ENCODE results near the gene DBT. TPM values are rescaled to one million over a fixed set of nuclear protein-coding genes. Genes with fewer than 3 reads are reported as not detected.
"Not testable (repeated sequence)": the region's sequence is repeated elsewhere in the genome, so short reads cannot be mapped to it uniquely, and the experiment has no call there.

The DBT gene
- total RNA-seq, 6 experiments from 2014 or later = 5.1 to 32.5 (median 18.2) TPM

GRCh38 chr1:100246738-100247137 lies 2.9 kb downstream of the DBT start:
- DNase-seq (no peak), ATAC-seq (no peak)
- H3K9me3 ChIP-seq = no peaks in the 10 kb centered on the region
- intact Hi-C loops (cut with DNase I) = no loop called here
- H3K4me1 ChIP-seq = peaks cover 0 to 15% (median 0%) of the 10 kb centered on the region in 4 donors
- no peaks in the 10 kb centered on the region for H3K36me3 ChIP-seq
- 83% methylated on average over 4 of the region's 4 CpGs for WGBS (ENCODE audit: insufficient coverage, low coverage, low lambda C conversion rate, missing lambda C conversion rate)
- no peak overlapping the region for H3K27ac ChIP-seq
- no peaks in the 10 kb centered on the region for H3K27me3 ChIP-seq
- TF ChIP-seq CTCF (IDR thresholded peaks at IDR 0.05) = no peak
- no peak for TF ChIP-seq POLR2A (IDR thresholded peaks at IDR 0.05)
- no peak overlapping the region for H3K4me3 ChIP-seq

- no peak overlapping the region for H3K27ac ChIP-seq
- H3K4me1 ChIP-seq = peaks cover 0 to 13% (median 0%) of the 10 kb centered on the region in 4 donors
Measured at GRCh38 chr1:100240631-100241030, 9.0 kb downstream of the DBT start.

GRCh38 chr1:100239961-100240360 lies 9.7 kb downstream of the DBT start:
- H3K4me3 ChIP-seq = no peak overlapping the region
- ATAC-seq (peak; percentile 46 to 87 (median 83)), DNase-seq (no peak)
- TF ChIP-seq POLR2A (IDR thresholded peaks at IDR 0.05) (no peak), CTCF (IDR thresholded peaks at IDR 0.05) (no peak)
- peaks cover 0 to 6% (median 2%) of the 10 kb centered on the region in 4 donors for H3K36me3 ChIP-seq
- H3K9me3 ChIP-seq = no peaks in the 10 kb centered on the region
- H3K27me3 ChIP-seq = no peaks in the 10 kb centered on the region
- H3K27ac ChIP-seq = no peak overlapping the region
- intact Hi-C loops (cut with DNase I) = no loop called here
- H3K4me1 ChIP-seq = peaks cover 0 to 13% (median 0%) of the 10 kb centered on the region in 4 donors

More at GRCh38 chr1:100240631-100241030, 9.0 kb downstream of the DBT start:
- WGBS (ENCODE audit: insufficient coverage, low coverage, low lambda C conversion rate, missing lambda C conversion rate) = 82% methylated on average over 4 of the region's 4 CpGs
- no peak overlapping the region for H3K4me3 ChIP-seq
- TF ChIP-seq CTCF (IDR thresholded peaks at IDR 0.05) = no peak
- TF ChIP-seq POLR2A (IDR thresholded peaks at IDR 0.05) = no peak
- H3K9me3 ChIP-seq = no peaks in the 10 kb centered on the region
- no peaks in the 10 kb centered on the region for H3K27me3 ChIP-seq
- DNase-seq (no peak), ATAC-seq (no peak)
- H3K36me3 ChIP-seq = peaks cover 0 to 4% (median 0%) of the 10 kb centered on the region in 4 donors
- intact Hi-C loops (cut with DNase I) = no loop called here

- Histone ChIP-seq H3K36me3 (peaks cover 0 to 12% (median 5%) of the 10 kb centered on the region in 4 donors), H3K27me3 (no peaks in the 10 kb centered on the region), H3K4me3 (no peak overlapping the region), H3K27ac (no peak overlapping the region), H3K9me3 (no peaks in the 10 kb centered on the region), H3K4me1 (peaks cover 0 to 13% (median 0%) of the 10 kb centered on the region in 4 donors)
- intact Hi-C loops (cut with DNase I) = no loop called here
- 94% methylated on average over 2 of the region's 3 CpGs for WGBS (ENCODE audit: insufficient coverage, low coverage, low lambda C conversion rate, missing lambda C conversion rate)
- TF ChIP-seq POLR2A (IDR thresholded peaks at IDR 0.05) = no peak
- TF ChIP-seq CTCF (IDR thresholded peaks at IDR 0.05) = no peak
- ATAC-seq (no peak), DNase-seq (no peak)
Measured at GRCh38 chr1:100237091-100237490, 12.5 kb downstream of the DBT start.

GRCh38 chr1:100234432-100234831 lies 15.2 kb downstream of the DBT start:
- intact Hi-C loops (cut with DNase I) = no loop called here
- H3K4me3 ChIP-seq = no peak overlapping the region
- 80% methylated on average over 1 of the region's 1 CpG for WGBS (ENCODE audit: insufficient coverage, low coverage, low lambda C conversion rate, missing lambda C conversion rate)
- H3K36me3 ChIP-seq = peaks cover 0 to 24% (median 7%) of the 10 kb centered on the region in 4 donors
- H3K9me3 ChIP-seq = no peaks in the 10 kb centered on the region
- TF ChIP-seq CTCF (IDR thresholded peaks at IDR 0.05) (no peak), POLR2A (IDR thresholded peaks at IDR 0.05) (no peak)
- H3K27me3 ChIP-seq = no peaks in the 10 kb centered on the region
- DNase-seq (no peak), ATAC-seq (no peak)
- no peaks in the 10 kb centered on the region for H3K4me1 ChIP-seq
- no peak overlapping the region for H3K27ac ChIP-seq

- H3K27me3 ChIP-seq; intact Hi-C loops (cut with DNase I); H3K4me3 ChIP-seq; DNase-seq; ATAC-seq; H3K9me3 ChIP-seq; H3K4me1 ChIP-seq; H3K27ac ChIP-seq: not testable (repeated sequence)
- peaks cover 0 to 27% (median 8%) of the 10 kb centered on the region in 4 donors for H3K36me3 ChIP-seq
- WGBS (ENCODE audit: insufficient coverage, low coverage, low lambda C conversion rate, missing lambda C conversion rate) = 82% methylated on average over 4 of the region's 4 CpGs
Measured at GRCh38 chr1:100233566-100233965, 16.1 kb downstream of the DBT start.

Data from right lobe of liver (tissue), 6 donors.